ENCODE results near the gene COA6. TPM values are rescaled to one million over a fixed set of nuclear protein-coding genes. Genes with fewer than 3 reads are reported as not detected.
"Not testable (repeated sequence)": the region's sequence is repeated elsewhere in the genome, so short reads cannot be mapped to it uniquely, and the experiment has no call there.

The COA6 gene
- polyA plus RNA-seq, 1 donor (not counting 4 experiments of a cell fraction or from before 2014, with no cell fraction given) = 36.0 TPM

- H3K27me3 ChIP-seq (ENCODE audit: control insufficient read depth, extremely low read depth, insufficient read depth, low read length) = no peaks in the 10 kb centered on the region
- no peak overlapping the region for H3K9ac ChIP-seq (ENCODE audit: control insufficient read depth, extremely low read depth, insufficient read depth, low read length)
- no peak overlapping the region for H2AFZ ChIP-seq (ENCODE audit: control insufficient read depth, low read length)
- H3K4me3 ChIP-seq (ENCODE audit: control insufficient read depth in 2 of 3, extremely low read depth in 1 of 3, insufficient read depth in 2 of 3, low read depth in 1 of 3, low read length in 3 of 3) = no peak overlapping the region
- dilution Hi-C loops (cut with MboI; ENCODE audit: extremely low pct_ligation_motif_present, low sequenced_read_pairs) = no loop called here
- H3K79me2 ChIP-seq (ENCODE audit: control insufficient read depth, insufficient read depth, low read length) = no peaks in the 10 kb centered on the region
- H3K9me3 ChIP-seq (ENCODE audit: control insufficient read depth, low read depth, low read length) = no peaks in the 10 kb centered on the region
- H4K20me1 ChIP-seq (ENCODE audit: control insufficient read depth, extremely low read depth, insufficient read depth, low read length) = no peaks in the 10 kb centered on the region
- no peak for FAIRE-seq
- no peaks in the 10 kb centered on the region for H3K9me1 ChIP-seq (ENCODE audit: control insufficient read depth, extremely low read depth, insufficient read depth, low read length)
- H3K4me2 ChIP-seq (ENCODE audit: control insufficient read depth, extremely low read depth, insufficient read depth, low read depth, low read length) = no peak overlapping the region
- no peak overlapping the region for H3K27ac ChIP-seq (ENCODE audit: control insufficient read depth, insufficient read depth, low read length)
- H3K36me3 ChIP-seq (ENCODE audit: control insufficient read depth in 2 of 2, extremely low read depth in 1 of 2, insufficient read depth in 2 of 2, low read length in 2 of 2) = no peaks in the 10 kb centered on the region
- no peak for DNase-seq (ENCODE audit: low read depth, low spot score)
- TF ChIP-seq CTCF (optimal IDR thresholded peaks at IDR 0.05 in 1 of 3, IDR thresholded peaks at IDR 0.05 in 1 of 3, conservative IDR thresholded peaks at IDR 0.05 in 1 of 3; ENCODE audit: extremely low read depth in 1 of 3, insufficient read depth in 2 of 3, low read length in 3 of 3) (no peak), EZH2 (IDR thresholded peaks at IDR 0.05; ENCODE audit: low read length) (no peak)
- no peaks in the 10 kb centered on the region for H3K4me1 ChIP-seq (ENCODE audit: control insufficient read depth, extremely low read depth, insufficient read depth, low read length)
Measured at GRCh38 chr1:234348964-234349363, 24.3 kb upstream of the COA6 start.

- FAIRE-seq (no peak), DNase-seq (ENCODE audit: low read depth, low spot score) (no peak)
- peaks cover 3% of the 10 kb centered on the region for H3K4me1 ChIP-seq (ENCODE audit: control insufficient read depth, extremely low read depth, insufficient read depth, low read length)
- H3K4me2 ChIP-seq (ENCODE audit: control insufficient read depth, extremely low read depth, insufficient read depth, low read depth, low read length) = peak overlapping the region; percentile 74
- H2AFZ ChIP-seq (ENCODE audit: control insufficient read depth, low read length) = no peak overlapping the region
- H3K9me3 ChIP-seq (ENCODE audit: control insufficient read depth, low read depth, low read length) = no peaks in the 10 kb centered on the region
- TF ChIP-seq CTCF (optimal IDR thresholded peaks at IDR 0.05 in 1 of 3, IDR thresholded peaks at IDR 0.05 in 1 of 3, conservative IDR thresholded peaks at IDR 0.05 in 1 of 3; ENCODE audit: extremely low read depth in 1 of 3, insufficient read depth in 2 of 3, low read length in 3 of 3) = no peak
- no peak for TF ChIP-seq EZH2 (IDR thresholded peaks at IDR 0.05; ENCODE audit: low read length)
- peak overlapping the region; percentile 70 for H3K9ac ChIP-seq (ENCODE audit: control insufficient read depth, extremely low read depth, insufficient read depth, low read length)
- no peaks in the 10 kb centered on the region for H3K9me1 ChIP-seq (ENCODE audit: control insufficient read depth, extremely low read depth, insufficient read depth, low read length)
- H3K36me3 ChIP-seq (ENCODE audit: control insufficient read depth in 2 of 2, extremely low read depth in 1 of 2, insufficient read depth in 2 of 2, low read length in 2 of 2) = no peaks in the 10 kb centered on the region
- peak overlapping the region in 1 of 3 experiments; percentile 8 for H3K4me3 ChIP-seq (ENCODE audit: control insufficient read depth in 2 of 3, extremely low read depth in 1 of 3, insufficient read depth in 2 of 3, low read depth in 1 of 3, low read length in 3 of 3)
- no peaks in the 10 kb centered on the region for H3K27me3 ChIP-seq (ENCODE audit: control insufficient read depth, extremely low read depth, insufficient read depth, low read length)
- peak overlapping the region; percentile 54 for H3K27ac ChIP-seq (ENCODE audit: control insufficient read depth, insufficient read depth, low read length)
- no peaks in the 10 kb centered on the region for H3K79me2 ChIP-seq (ENCODE audit: control insufficient read depth, insufficient read depth, low read length)
- no peaks in the 10 kb centered on the region for H4K20me1 ChIP-seq (ENCODE audit: control insufficient read depth, extremely low read depth, insufficient read depth, low read length)
- dilution Hi-C loops (cut with MboI; ENCODE audit: extremely low pct_ligation_motif_present, low sequenced_read_pairs) = no loop called here
Measured at GRCh38 chr1:234355782-234356510, 17.3 kb upstream of the COA6 start.

- H3K9me1 ChIP-seq (ENCODE audit: control insufficient read depth, extremely low read depth, insufficient read depth, low read length); dilution Hi-C loops (cut with MboI; ENCODE audit: extremely low pct_ligation_motif_present, low sequenced_read_pairs): not testable (repeated sequence)
Measured at GRCh38 chr1:234356615-234357269, 16.5 kb upstream of the COA6 start.

More at GRCh38 chr1:234356615-234357269, 16.5 kb upstream of the COA6 start:
- Histone ChIP-seq H3K4me3 (ENCODE audit: control insufficient read depth in 2 of 3, extremely low read depth in 1 of 3, insufficient read depth in 2 of 3, low read depth in 1 of 3, low read length in 3 of 3) (peak overlapping the region; percentile 8 to 67 (median 43)), H3K4me2 (ENCODE audit: control insufficient read depth, extremely low read depth, insufficient read depth, low read depth, low read length) (peak overlapping the region; percentile 74), H2AFZ (ENCODE audit: control insufficient read depth, low read length) (peak overlapping the region; percentile 87), H3K9ac (ENCODE audit: control insufficient read depth, extremely low read depth, insufficient read depth, low read length) (peak overlapping the region; percentile 70), H3K27ac (ENCODE audit: control insufficient read depth, insufficient read depth, low read length) (peak overlapping the region; percentile 54)
- H3K79me2 ChIP-seq (ENCODE audit: control insufficient read depth, insufficient read depth, low read length); H3K9me3 ChIP-seq (ENCODE audit: control insufficient read depth, low read depth, low read length); DNase-seq (ENCODE audit: low read depth, low spot score); H4K20me1 ChIP-seq (ENCODE audit: control insufficient read depth, extremely low read depth, insufficient read depth, low read length); H3K36me3 ChIP-seq (ENCODE audit: control insufficient read depth in 2 of 2, extremely low read depth in 1 of 2, insufficient read depth in 2 of 2, low read length in 2 of 2); H3K4me1 ChIP-seq (ENCODE audit: control insufficient read depth, extremely low read depth, insufficient read depth, low read length); H3K27me3 ChIP-seq (ENCODE audit: control insufficient read depth, extremely low read depth, insufficient read depth, low read length): not testable (repeated sequence)
- peak; percentile 63 for FAIRE-seq

All from keratinocyte (primary cell).